ENCODE data around the gene MRPS23.

MRPS23 gene

GRCh38 chr17:57888311-57889216 lies 38.7 kb upstream of the MRPS23 start:
- Histone ChIP-seq H3K9me3 (no peaks in the 10 kb centered on the region), H3K27ac (no peak overlapping the region), H3K4me3 (ENCODE audit: low read depth in 1 of 2, low read length in 1 of 2) (no peak overlapping the region), H3K36me3 (peaks cover 16% of the 10 kb centered on the region), H3K27me3 (no peaks in the 10 kb centered on the region), H3K4me1 (ENCODE audit: control insufficient read depth in 1 of 2, insufficient read depth in 1 of 2, low read depth in 1 of 2, low read length in 1 of 2) (peaks cover 38 to 43% of the 10 kb centered on the region in 2 experiments)
- no peak for TF ChIP-seq CTCF (IDR thresholded peaks at IDR 0.05)

- Histone ChIP-seq H3K27me3 (no peaks in the 10 kb centered on the region), H3K27ac (no peak overlapping the region), H3K9me3 (no peaks in the 10 kb centered on the region), H3K4me1 (ENCODE audit: control insufficient read depth in 1 of 2, insufficient read depth in 1 of 2, low read depth in 1 of 2, low read length in 1 of 2) (peaks cover 24 to 29% of the 10 kb centered on the region in 2 experiments), H3K36me3 (peaks cover 30% of the 10 kb centered on the region), H3K4me3 (ENCODE audit: low read depth in 1 of 2, low read length in 1 of 2) (no peak overlapping the region)
- TF ChIP-seq CTCF (IDR thresholded peaks at IDR 0.05): no peak
Measured at GRCh38 chr17:57887161-57887560, 37.3 kb upstream of the MRPS23 start.

- Histone ChIP-seq H3K4me1 (ENCODE audit: control insufficient read depth in 1 of 2, insufficient read depth in 1 of 2, low read depth in 1 of 2, low read length in 1 of 2) (peaks cover 12 to 18% of the 10 kb centered on the region in 2 experiments), H3K9me3 (no peaks in the 10 kb centered on the region), H3K27ac (no peak overlapping the region), H3K4me3 (ENCODE audit: low read depth in 1 of 2, low read length in 1 of 2) (no peak overlapping the region), H3K36me3 (peaks cover 41% of the 10 kb centered on the region), H3K27me3 (no peaks in the 10 kb centered on the region)
- TF ChIP-seq CTCF (IDR thresholded peaks at IDR 0.05): no peak
Measured at GRCh38 chr17:57886020-57886419, 36.2 kb upstream of the MRPS23 start.

GRCh38 chr17:57885148-57885915 lies 35.5 kb upstream of the MRPS23 start:
- peaks cover 42% of the 10 kb centered on the region for H3K36me3 ChIP-seq
- H3K9me3 ChIP-seq: no peaks in the 10 kb centered on the region
- no peak overlapping the region for H3K27ac ChIP-seq
- no peak for TF ChIP-seq CTCF (IDR thresholded peaks at IDR 0.05)
- no peak overlapping the region for H3K4me3 ChIP-seq (ENCODE audit: low read depth in 1 of 2, low read length in 1 of 2)
- H3K27me3 ChIP-seq: no peaks in the 10 kb centered on the region
- peaks cover 5 to 11% of the 10 kb centered on the region in 2 experiments for H3K4me1 ChIP-seq (ENCODE audit: control insufficient read depth in 1 of 2, insufficient read depth in 1 of 2, low read depth in 1 of 2, low read length in 1 of 2)

GRCh38 chr17:57881783-57882351 lies 32.0 kb upstream of the MRPS23 start:
- no peak for TF ChIP-seq CTCF (IDR thresholded peaks at IDR 0.05)
- H3K4me3 ChIP-seq (ENCODE audit: low read depth in 1 of 2, low read length in 1 of 2): no peak overlapping the region
- no peaks in the 10 kb centered on the region for H3K27me3 ChIP-seq
- no peak overlapping the region for H3K27ac ChIP-seq
- peaks cover 0 to 5% of the 10 kb centered on the region in 2 experiments for H3K4me1 ChIP-seq (ENCODE audit: control insufficient read depth in 1 of 2, insufficient read depth in 1 of 2, low read depth in 1 of 2, low read length in 1 of 2)
- H3K36me3 ChIP-seq: peaks cover 67% of the 10 kb centered on the region
- H3K9me3 ChIP-seq: no peaks in the 10 kb centered on the region
